Left ventricle myocardium inferior (tissue), 1 donor: ENCODE data around the gene MUC20. TPM values are rescaled to one million over a fixed set of nuclear protein-coding genes. Genes with fewer than 3 reads are reported as not detected.

Experiments used
- DNase-seq: peaks from one replicate; pipeline ENCODE4 v3.0.0-alpha.2; 2020
- H3K27ac ChIP-seq: fragments of 200-600 bp; replicated peaks from 2 replicates; pipeline ENCODE4 v1.8.0; 2021
- H3K27me3 ChIP-seq: fragments of 200-600 bp; 2 replicates; pipeline ENCODE4 v1.8.0; 2021; ENCODE audit warnings: low read depth
- H3K36me3 ChIP-seq: fragments of 200-600 bp; 2 replicates; pipeline ENCODE4 v1.8.0; 2021
- H3K4me1 ChIP-seq: fragments of 200-600 bp; 2 replicates; pipeline ENCODE4 v1.8.0; 2021
- H3K4me3 ChIP-seq: fragments of 200-600 bp; 2 replicates; pipeline ENCODE4 v1.8.0; 2021; ENCODE audit warnings: mild to moderate bottlenecking, moderate library complexity
- H3K9me3 ChIP-seq: fragments of 200-600 bp; replicated peaks from 2 replicates; pipeline ENCODE4 v1.8.0; 2021
- CTCF ChIP-seq: fragments of 200-600 bp; IDR thresholded peaks from 2 replicates; pipeline ENCODE4 v1.8.0; 2021; ENCODE audit warnings: antibody characterized with exemption, mild to moderate bottlenecking, borderline replicate concordance
- intact Hi-C: fragments of 100-400 bp; cut with micrococcal nuclease; formaldehyde crosslinking; loops from one replicate; pipeline ENCODE4 v1.11.0; 2022
- total RNA-seq: library from RNA; stranded (reverse); fragmentation: NEBNext Ultra II Directional; extraction: Animal tissue kit (Norgen Biotek cat#: 25700); gene quantifications from one replicate; pipeline ENCODE4 v1.2.1, GENCODE V29; 2021
- donor health status: DM: no; HTN: yes; CAD: no; lungs with severe emphysema.

Gene MUC20
- total RNA-seq, 1 donor from 2014 or later, result 4.7 TPM

- no peaks in the 10 kb centered on the region for H3K9me3 ChIP-seq
- peaks cover 21% of the 10 kb centered on the region for H3K4me1 ChIP-seq
- TF ChIP-seq CTCF, result no peak
- intact Hi-C loops, result no loop called here
- H3K27ac ChIP-seq, result no peak overlapping the region
- H3K27me3 ChIP-seq, result peaks cover 66% of the 10 kb centered on the region
- H3K36me3 ChIP-seq, result no peaks in the 10 kb centered on the region
- no peak overlapping the region for H3K4me3 ChIP-seq
- DNase-seq, result no peak
Measured at GRCh38 chr3:195754906-195755305, 34.1 kb downstream of the MUC20 start.

- DNase-seq, result no peak
- H3K27ac ChIP-seq, result no peak overlapping the region
- no peaks in the 10 kb centered on the region for H3K9me3 ChIP-seq
- H3K4me3 ChIP-seq, result no peak overlapping the region
- no peak for TF ChIP-seq CTCF
- intact Hi-C loops, result no loop called here
- peaks cover 71% of the 10 kb centered on the region for H3K27me3 ChIP-seq
- peaks cover 21% of the 10 kb centered on the region for H3K4me1 ChIP-seq
- H3K36me3 ChIP-seq, result no peaks in the 10 kb centered on the region
Measured at GRCh38 chr3:195755391-195755790, 34.6 kb downstream of the MUC20 start.

- intact Hi-C loops, result no loop called here
- Histone ChIP-seq H3K4me3 (no peak overlapping the region), H3K9me3 (no peaks in the 10 kb centered on the region), H3K27ac (no peak overlapping the region), H3K36me3 (no peaks in the 10 kb centered on the region), H3K27me3 (peaks cover 77% of the 10 kb centered on the region), H3K4me1 (peaks cover 21% of the 10 kb centered on the region)
- TF ChIP-seq CTCF, result no peak
- no peak for DNase-seq
Measured at GRCh38 chr3:195755791-195756676, 35.3 kb downstream of the MUC20 start.

GRCh38 chr3:195757438-195757770 lies 36.6 kb downstream of the MUC20 start:
- no peak overlapping the region for H3K27ac ChIP-seq
- intact Hi-C loops, result no loop called here
- H3K9me3 ChIP-seq, result no peaks in the 10 kb centered on the region
- H3K4me3 ChIP-seq, result no peak overlapping the region
- H3K4me1 ChIP-seq, result peaks cover 27% of the 10 kb centered on the region
- TF ChIP-seq CTCF, result no peak
- no peaks in the 10 kb centered on the region for H3K36me3 ChIP-seq
- peaks cover 91% of the 10 kb centered on the region for H3K27me3 ChIP-seq
- no peak for DNase-seq

GRCh38 chr3:195757827-195758226 lies 37.0 kb downstream of the MUC20 start:
- Histone ChIP-seq H3K27ac (no peak overlapping the region), H3K36me3 (no peaks in the 10 kb centered on the region), H3K9me3 (no peaks in the 10 kb centered on the region), H3K4me3 (no peak overlapping the region), H3K4me1 (peaks cover 27% of the 10 kb centered on the region), H3K27me3 (peaks cover 91% of the 10 kb centered on the region)
- no peak for DNase-seq
- no peak for TF ChIP-seq CTCF
- intact Hi-C loops, result no loop called here
